ENCODE results near the gene NKX6-1.

The NKX6-1 gene

DNA sequence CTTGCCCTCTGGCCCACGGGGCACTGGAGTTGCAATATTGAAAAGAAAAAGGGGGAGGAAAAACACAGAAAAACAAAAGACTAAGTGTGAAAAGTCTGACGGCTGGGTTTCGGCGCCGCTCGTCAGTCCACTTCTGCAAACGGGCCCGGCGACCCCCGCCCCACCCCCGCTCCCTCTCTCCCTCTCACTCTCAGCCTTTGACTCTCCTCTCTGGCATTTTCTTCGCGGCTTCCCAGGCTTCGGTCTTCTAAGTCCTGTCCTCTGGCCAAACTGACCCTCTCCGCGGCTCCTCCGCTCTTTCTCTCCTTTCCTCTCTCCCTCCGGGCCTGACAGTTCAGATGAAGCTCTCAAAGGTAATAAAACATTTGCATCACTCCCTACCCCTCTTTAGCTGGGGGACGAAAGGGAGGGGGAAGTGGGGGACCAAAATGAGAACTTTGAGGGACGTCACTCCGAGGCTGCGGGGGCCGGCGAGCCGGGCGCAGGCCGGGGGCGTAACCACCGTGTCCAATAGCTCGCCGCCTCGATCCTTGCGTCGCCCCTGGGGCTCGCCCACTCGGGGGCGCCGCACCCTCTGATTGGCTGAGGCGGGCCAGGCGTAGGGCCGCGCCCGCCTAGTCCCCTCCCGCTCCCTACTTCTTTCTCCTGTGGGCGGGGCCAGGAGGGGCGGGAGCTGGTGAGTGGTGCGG lies at the start of gene NKX6-1:
Gene NKX6-1 (minus strand): TSS at position 358 of the 689 bp plus-strand sequence. CDS start 1,064 bp downstream, outside the sequence.
- DNase-seq: no peak

DNA sequence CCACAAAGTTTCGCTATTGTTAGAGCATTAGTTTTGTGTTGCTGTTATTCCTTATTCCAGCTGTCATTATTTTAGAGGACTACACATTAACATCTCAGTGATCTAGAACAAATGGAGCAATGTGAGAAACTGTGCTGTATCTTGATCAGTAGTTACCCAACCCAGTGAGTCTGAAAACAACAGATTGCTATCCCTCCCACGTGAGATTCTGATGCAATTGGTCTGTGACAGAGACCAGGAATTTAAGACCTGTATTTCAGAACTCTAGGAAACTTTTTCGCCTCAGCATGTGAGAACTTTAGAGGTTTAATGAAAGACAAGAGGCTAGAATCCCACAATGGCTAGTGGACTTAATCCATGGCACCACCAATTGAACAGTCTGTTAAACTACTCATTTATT lies 48.1 kb upstream of the NKX6-1 start:
- DNase-seq: no peak

DNA sequence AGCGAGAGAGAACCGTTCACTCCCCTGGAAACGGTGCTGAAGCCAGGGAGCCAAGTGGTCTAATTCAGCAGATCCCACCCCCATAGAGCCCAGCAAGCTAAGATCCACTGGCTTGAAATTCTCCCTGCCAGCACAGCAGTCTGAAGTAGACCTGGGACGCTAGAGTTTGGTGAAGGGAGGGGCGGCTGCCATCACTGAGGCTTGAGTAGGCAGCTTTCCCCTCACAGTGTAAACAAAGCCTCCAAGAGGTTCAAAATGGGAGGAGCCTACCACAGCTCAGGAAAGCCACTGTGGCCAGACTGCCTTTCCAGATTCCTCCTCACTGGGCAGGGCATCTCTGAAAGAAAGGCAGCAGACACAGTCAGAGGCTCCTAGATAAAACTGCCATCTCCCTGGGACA lies 46.0 kb upstream of the NKX6-1 start:
- no peak for DNase-seq

DNA sequence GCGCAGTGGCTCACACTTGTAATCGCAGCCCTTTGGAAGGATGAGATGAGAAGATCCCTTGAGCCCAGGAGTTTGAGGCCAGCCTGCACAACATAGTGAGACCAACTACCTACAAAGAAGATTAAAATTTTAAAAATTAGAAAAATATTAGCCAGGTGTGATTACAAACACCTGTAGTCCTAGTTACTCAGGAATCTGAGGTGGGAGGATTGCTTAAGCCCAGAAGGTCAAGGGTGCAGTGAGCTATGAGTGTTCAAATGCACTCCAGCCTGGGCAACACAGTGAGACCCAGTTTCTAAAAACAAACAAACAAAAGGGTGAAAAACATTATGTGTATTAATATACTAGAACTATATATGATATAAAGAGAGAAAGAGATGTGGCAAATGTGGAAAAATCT lies 36.8 kb upstream of the NKX6-1 start:
- no peak for DNase-seq

DNA sequence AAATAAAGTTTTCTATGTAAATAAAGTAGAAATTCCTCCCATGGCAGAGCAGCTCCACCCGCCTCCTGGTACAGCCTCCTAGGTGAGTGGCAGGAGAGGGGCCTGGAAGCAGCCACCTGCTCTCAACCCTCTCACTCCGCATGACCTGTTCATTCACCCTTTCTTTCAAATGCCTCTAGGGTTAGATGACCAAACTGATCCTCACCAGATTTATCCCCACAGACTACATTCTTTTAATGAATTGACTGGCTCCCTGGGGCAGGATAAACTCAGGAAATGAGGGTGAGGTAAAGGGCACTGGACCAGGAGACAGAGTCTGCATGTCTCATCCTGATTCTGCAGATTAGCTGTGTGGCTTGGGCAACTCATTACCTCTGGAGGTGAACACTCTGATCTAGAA lies 32.6 kb upstream of the NKX6-1 start:
- DNase-seq: no peak

DNA sequence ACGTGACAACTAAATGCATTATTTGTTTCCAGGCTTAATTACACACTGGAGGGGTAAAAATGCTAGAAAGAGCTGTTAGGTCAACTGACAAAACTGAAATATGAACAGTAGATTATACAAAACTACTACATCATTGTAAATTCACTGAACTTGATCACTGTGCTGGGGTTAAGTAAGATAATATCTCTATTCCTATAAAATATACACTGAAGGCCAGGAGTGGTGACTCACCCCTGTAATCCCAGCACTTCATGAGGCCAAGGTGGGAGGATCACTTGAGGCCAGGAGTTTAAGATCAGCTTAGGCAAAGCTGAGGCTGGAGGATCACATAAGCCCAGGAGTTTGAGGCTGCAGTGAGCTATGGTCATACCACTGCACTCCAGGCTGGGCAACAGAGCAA lies 31.8 kb upstream of the NKX6-1 start:
- DNase-seq: no peak

DNA sequence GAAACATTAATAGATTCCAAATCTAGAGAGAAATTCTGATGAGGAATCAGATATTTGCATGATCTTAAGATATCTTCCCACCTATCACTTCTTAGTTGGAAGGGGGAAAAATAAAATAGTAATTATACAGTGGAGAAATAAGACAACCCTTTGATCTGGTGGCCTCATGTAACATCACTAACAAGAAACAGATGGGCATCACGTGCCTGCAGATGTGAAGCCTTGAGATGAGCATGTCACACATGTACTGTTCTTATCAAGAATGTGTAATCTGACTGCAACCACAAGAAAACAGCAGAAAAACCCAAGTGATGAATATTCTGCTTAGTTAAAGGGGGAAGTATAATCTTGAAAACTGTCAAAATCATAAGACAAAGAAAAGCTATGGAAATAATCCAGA lies 31.4 kb upstream of the NKX6-1 start:
- no peak for DNase-seq

DNA sequence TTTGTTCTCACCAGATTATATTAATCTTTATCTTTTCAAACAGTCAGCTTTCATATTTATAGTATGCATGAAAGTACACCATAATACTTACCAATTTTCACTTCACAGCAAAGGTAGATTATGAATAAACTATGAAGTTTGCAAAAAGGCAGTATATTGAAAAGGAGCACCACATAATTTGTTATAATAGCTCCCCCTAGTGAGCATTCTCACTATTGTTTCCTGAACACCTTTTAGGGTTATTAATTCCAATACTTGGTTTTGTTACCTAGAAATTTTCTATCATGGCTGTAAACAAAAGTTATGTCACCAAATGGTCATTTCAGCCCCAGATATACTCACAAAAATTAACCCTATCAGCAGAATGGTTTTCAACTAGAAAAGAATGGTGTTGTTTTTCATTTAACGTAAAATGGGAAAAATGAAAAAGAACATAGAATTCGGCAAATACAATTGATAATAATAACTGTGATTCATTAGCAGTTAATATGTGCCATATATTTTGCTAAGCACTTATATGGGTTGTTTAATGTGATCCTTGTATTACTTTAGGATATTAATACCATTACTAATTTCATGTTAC lies 30.2 kb upstream of the NKX6-1 start:
- no peak for DNase-seq

DNA sequence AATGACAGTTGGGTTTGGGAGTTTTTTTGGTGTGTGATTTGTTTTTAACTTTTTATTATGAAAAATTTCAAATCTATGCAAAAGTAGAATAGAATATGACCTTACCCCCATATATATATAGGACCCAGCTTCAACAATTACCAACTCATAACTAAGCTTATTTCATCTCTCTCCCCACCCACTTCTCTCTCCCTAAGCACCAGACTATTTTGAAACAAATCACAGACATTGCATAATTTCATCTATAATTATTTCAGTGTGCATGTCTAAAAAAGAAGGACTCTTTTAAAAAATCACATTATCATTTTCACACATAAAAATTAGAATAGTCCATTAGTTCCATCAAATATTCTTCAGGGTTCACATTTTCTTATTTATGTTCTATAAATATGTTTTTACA lies 28.3 kb upstream of the NKX6-1 start:
- DNase-seq: no peak

DNA sequence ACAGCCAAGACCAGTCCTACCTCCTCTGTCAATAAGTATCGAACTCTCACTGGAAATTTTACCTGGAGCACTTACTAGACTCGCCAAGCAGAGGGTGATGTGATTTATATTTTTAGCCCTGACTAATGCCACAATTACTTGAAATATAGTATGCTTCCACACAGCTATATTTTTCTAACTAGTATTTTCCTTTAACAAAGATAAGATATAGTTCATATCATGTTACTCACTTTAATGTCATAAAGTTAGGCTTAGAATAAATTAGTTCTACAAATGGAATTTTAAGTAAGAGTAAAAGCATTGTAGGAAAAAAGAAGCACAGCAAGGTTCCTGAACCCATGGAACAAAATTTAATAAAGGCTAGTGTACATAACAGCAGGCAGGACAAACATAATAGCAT lies 16.0 kb upstream of the NKX6-1 start:
- no peak for DNase-seq

DNA sequence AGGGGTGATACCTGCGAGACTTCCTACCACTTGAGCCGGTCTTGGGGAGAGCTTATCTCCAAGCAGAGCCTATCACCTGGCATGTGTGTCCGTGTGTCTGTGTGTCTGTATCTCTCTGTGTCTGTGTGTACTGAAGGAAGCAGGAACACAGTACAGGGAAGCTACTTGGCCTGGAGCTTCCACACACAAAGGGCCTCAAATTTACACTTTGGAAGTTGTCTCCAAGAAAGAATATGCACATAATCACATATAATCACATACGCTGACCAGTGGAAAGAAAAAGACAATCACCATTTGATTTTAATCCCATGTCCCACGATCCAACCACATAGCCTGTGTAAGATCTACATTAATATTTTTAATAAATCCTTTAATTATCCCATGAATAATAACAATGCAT lies 13.2 kb upstream of the NKX6-1 start:
- DNase-seq: no peak

DNA sequence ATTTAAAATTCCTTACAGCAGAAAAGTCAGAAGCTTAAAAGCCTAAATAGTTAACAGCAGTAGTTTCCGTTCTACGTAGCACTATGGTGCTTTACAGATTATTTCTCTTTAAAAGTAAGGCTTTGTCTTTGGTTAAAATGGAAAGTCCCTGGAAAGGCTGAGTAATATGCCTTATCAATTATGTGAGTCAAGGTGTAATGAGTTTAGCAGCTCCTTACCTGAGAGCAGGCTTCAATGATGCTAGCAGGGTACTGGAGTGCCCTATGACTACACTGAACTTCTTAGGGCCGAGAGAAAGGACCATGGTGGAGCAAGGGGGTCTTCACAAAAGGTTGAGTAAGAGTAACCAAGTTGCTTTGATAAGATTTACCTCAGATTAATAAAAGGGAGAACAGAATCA lies 12.6 kb upstream of the NKX6-1 start:
- no peak for DNase-seq

DNA sequence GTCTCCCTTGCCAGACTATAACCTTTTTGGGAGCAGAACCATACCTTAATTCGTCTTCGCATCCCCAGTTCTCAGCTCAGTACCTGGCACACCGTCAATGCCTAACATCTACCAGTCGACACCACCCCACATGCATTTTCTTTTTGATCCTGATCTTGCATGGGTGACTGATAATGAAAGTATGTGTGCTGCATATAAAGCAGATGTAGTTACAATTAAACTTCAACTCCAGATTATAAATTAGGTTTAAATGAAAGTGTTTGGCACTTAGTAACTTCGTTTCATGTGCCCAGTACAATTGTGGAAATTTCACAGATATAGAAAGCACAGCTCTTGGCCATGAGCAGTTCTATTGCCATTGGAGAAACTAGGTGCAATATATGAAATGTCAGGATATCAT lies 8.8 kb upstream of the NKX6-1 start:
- no peak for DNase-seq

DNA sequence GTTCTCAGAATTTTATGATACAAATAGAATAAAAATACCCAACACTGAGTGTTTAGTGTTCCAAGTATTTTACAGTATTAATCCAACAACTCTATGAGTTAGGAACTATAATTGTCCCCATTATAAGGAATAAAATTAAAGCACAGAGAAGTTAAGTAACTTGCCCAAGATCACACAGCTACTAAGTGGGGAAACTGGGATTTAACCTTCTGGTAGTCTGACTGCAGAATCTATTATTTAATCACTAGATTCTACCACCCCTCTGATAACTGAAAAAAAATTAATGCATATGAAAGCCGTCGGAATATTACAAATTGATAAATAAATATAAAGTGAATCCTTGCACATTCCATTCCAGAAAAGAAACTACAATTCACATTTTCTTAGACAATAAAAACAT lies 5.7 kb upstream of the NKX6-1 start:
- no peak for DNase-seq

DNA sequence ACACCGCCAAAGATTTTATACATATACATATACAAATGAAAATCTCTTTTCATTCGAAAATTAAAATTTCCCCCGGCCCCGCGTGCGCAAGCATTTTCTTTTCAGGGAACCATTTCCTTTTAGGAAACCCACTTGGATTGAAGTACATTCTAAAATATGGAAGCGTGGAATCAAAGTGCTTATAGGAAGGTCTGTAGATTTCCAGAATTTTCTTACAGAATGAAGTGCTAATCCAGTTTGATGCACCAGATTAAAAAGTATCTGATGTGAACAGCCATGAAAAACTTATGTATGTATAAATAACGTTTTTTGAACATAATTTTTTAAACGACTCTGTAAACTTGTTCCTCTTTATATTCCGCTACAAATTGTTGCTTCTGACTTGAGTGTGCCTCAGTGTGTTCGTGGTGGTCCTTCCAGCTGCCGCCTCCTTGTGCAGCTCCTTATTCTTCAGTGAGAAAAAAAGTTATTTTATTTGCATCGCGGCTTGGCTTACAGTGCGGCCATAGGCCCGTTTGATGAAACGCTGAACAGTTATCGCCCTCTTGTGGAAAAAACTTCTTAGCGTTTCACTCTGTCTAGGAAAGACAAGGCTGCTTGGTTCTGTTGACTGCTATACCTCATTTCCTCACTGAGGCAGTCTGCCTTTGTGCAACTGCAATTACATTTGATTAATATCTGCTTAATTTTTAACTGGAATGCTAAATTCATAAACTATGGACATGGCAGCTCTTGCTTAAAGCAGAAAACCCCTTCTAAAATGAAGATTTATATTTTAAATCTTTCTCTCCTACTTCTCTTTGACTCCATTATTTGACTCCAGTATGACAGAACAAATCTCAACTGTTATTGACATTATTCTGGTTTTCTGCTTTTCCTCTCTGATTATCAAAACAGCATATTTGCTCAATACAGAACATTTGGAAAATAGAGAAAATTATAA lies 4.7 kb upstream of the NKX6-1 start:
- no peak for DNase-seq

DNA sequence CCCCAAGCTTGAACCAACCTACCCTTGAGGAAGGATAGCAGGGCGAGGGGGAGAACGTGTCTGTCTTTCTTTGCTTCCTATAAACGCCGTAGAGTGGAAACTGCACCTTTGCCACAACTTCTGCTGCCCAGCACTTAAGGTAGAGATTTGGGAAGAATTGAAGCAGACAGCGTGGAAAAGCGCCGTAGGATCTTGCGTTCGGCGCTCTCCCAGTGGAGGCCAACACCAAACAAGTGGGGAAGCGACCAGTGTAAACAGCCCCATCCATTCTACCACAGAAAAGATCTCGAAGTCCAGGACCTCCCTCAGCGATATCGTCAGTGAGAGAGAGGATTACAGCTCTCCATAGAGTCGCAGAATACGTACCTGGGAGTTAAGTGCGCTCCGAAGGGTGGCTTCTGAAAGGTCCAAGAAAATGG lies 3.9 kb upstream of the NKX6-1 start:
- DNase-seq: no peak

DNA sequence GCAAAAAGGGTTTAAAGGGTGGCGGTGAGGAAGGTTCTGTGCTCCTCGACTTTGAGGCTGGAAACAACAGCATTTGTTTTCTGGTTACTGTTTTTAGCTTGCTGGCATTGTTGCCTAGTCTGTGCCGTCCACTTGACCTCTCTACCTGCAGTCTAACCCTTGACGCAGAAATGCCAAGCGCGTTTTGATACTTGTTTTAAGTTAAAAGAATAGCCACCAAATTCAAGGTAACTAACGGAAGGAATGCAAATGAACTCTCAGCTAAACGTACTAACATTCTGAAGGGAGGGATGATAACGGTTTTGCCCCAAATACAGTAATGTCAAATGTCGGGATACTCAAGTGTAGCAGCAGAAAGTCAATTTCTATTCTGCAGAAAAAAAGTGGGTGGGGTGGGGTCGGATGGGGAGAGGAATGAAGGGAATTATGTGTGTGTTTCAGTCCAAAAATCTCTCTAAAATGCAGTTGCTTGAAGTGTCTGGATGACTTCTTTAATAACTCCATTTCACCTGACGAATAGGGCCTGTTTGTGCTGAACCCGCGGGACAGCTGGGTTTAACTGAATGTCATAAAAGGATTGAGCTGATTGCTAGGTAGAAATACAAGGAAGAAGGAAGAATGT lies 3.4 kb upstream of the NKX6-1 start:
- DNase-seq: no peak

DNA sequence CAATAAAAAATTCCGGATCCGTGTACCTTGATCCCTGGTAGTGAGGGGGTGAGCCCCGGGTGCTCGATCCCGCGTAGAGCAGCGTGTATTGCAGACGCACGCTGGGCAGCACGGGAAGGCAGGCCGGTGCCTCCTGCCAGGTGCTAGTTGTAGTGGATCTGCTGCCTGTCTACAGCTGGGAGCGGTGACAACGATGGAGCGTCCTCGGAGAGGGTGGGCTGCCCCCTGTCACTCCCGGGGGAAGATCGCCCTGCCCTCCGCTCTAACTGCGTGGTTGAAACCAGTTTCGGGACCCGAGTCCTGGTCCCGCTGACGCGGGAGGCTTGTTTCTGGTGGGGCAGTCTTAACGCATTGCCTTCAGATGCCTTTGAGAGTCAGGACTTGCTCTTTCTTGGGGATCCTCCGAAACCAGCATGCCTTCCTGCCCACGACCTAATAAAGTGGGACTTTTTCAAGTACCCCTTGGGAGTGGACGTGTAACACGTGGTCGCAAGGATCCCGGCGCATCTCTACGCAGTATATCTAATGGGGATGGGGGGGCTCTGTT lies 2.7 kb upstream of the NKX6-1 start:
- no peak for DNase-seq

DNA sequence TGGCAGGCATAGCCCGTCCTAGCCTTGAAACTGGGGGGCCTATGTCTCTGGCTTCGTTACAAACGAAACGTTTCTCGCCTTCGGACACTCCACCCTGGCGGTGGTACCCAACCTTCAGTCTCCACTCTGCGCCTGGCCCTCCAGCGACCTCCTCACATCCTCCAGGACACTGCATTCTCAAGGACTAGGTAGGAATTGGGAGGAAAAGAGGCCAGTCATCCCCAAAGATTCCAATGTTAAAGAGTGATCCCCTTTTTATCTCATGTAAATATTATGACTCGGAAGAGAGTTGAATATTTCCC lies 2.1 kb upstream of the NKX6-1 start:
- DNase-seq: no peak

DNA sequence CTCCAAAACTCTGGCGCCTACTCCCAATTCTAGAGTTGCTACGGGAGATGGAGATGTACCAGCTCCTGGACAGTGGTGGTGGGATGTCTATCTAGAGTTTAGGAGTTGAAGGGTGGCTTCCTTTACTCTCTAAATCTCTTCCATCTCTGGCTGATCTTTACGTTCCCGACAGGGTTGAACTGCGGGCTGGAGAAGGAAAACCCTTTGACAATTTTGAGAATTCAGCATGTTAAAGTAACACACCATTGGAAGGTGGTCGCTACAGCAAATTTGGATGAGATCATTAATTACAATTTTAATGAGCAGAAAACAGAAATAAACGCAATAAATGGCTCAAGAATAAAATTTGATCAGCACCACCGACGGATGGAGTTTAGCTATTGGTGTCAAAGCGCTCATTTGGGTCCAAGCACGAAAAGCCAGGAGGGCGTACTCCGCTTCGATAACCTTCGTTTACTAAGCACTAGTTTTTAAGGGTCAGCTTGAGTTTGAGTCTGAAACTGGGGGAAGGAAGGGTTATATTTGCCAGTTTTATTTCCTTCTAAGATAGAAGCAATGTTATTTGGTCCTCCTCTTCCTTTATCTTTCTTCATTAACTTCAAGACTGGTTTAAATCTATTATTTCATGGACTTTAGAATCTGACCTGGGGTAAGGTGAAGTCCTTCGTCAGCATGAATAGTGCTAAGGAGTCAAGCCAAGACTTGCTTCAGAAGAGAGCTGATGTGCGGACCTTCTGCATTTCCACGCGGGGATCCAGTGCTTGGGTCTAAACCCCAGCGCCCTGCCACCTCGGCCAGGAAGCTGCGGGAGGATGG lies 1.5 kb upstream of the NKX6-1 start:
- DNase-seq: no peak

DNA sequence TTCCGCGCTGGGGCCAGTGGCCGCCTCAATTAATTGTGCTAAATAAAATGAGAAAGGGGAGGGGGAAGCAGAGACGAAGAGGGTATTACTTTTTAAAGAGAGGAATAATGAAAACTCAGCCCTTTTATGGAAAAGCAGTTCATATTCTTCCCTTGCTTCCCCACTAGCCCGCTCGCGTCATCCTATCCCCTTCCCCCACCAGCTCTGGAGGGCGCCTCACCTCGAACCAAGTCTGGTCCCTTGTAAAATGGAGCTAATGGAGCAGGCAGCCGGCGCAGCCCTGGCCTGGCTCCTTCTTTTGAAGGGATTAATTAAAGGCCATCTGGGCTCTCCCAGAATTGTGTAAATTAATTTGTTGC lies 511 bp upstream of the NKX6-1 start:
- DNase-seq: no peak

DNA sequence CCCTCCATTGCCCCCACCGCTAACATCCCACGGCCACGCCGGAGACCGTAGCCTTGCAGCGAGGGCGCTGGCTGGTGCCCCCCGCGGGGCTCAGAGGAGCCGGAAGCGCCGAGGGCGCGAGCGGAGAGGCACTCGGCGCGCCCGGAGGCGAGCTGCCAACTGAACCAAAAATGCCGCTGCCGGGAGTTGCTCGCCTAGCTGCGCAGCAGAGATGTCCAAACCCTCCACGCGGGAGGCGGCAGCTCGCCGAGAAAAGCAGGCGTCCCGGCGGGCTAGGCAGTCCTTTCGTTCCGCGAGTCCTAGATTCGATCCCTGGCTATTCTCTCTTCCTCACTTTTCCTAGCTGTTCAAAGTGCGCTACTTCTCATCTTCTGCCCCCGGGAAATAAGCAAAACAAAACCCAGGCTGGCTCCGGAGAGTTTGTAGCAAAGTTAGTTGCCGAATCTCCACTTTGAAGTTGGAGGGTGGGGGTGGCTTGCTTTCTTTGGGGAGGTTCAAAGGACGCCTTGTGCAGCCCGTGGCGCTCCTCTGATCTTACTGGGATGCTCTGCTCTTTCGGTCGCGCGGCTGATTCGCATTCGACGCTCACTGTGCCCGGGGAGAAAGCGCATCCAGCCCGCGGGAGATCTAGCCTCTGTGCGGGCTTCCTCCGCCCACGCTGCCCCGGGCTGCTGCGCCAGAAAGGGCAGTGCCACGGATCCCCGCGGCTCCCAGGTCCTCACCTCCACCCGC lies 723 bp downstream of the NKX6-1 start:
- DNase-seq: no peak
